Mucosa of gallbladder (tissue), 1 donor: ENCODE measurements around the gene ZNF521. TPM values are rescaled to one million over a fixed set of nuclear protein-coding genes. Genes with fewer than 3 reads are reported as not detected.
"Not testable (repeated sequence)": the region's sequence is repeated elsewhere in the genome, so short reads cannot be mapped to it uniquely, and the experiment has no call there.

Experiments
- DNase-seq: peaks from one replicate; pipeline ENCODE4 v3.0.0-alpha.2; 2020; ENCODE audit warnings: low spot score
- total RNA-seq: library from RNA; stranded (reverse); gene quantifications from one replicate; pipeline ENCODE4 v1.2.1, GENCODE V29; 2021
- donor health status: DM: no; HTN: no; CAD: no.

The ZNF521 gene
- total RNA-seq, 1 donor from 2014 or later = 14.6 TPM

DNA sequence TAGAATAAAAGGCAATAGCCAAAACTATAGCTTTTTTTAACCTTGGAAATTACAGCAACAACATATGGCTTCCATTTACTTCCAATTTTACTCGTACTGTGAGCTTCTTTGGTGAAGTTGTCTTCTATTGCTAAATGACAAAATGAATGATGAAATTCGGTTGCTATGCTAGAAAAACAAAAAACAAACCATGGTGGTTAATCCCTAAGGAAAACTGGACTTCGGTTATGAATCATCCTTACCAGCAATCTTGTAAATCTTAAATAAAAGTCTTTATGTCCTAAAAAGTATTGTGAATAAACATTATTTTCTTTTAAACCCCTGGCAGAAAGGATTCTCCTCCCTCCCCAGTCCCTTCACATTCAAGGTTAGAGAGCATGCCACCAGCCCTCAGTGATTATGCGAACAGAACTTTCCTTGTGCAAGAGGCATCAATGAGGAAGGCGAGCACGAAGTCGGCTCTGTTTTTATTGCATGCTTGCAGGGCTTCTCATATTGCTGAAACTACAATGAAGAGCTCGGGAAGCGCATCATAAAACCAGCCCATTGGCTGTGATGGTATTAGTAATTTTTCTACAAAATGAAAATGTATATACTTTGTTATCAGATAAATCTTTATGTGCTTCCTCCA, 62.9 kb downstream of the ZNF521 start:
- no peak for DNase-seq

DNA sequence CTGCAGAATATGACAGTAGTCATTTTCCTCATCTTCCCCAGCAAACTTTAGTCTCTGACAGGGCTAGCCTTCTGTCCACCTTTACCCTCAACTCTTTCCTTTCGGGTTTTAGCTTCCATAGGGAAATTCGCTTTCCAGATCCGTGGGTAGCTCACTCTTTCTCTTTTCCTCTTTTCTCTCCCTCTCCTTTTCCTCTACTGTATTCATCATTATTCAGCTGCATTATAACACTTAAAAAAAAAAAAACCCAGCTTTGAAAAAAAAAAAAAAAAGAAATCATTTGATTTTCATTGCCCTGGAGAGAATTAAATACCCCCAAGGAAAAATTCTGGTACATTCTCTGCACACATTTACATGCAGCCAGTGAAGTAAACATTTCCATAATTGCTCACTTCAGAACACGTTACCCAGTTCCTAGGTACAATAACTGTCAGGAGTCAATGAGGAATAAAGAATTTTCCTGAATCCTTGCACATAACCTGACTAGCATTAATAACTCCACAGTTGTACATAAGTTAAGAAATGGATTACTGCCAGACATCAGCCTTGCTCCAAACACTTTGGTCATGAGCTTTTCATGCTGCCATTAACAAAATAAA, 63.5 kb downstream of the ZNF521 start:
- DNase-seq = no peak

DNA sequence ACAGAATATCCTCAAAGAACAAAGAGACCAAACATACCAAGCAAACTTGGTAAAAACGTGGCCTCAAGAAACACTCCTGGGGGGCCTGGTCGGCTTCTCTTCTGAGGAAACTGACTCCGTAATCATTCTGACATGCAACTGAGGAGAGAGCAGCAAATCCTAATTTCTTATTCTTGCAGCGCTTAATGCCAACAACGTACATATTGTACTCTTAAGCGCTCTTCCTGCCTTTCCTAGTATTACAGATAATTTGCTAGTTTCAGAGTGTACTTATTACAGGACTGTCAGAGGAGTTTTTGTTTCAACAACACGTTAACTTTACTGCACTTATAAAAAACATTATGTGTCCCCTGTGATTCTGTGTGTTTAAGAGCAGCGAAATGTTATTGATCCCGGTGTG, 64.9 kb downstream of the ZNF521 start:
- no peak for DNase-seq

DNA sequence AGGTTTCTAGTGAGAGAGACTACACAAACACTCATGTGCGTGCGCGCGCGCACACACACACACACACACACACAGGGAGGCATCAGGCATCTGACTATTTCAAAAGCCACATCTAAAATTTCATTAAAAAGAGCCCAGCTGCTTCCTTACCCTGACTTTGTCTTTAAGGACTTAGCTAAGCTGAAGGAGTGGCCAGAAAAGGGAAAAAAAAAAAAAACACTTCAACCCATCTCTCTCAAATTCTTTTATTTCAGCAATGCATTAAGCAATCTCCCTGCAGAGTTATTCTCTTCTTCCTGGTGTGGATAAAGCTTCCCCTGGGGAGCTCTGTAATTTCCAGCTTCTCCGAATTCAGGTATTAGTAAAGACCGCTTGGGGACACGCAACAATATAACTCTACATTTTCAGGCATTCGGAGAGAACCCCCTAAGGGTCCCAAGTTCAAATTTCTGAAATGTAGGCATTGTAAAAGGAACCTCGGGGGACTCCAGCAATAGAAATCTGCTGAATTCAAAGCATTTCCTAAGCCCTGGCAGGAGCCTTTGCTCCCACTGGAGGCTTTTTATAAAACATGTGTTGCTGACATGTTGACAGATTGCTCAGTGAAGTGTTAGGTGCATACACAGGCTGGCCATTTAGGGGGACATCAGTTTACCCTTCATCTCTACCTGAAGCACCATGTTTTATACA, 67.0 kb downstream of the ZNF521 start:
- no peak for DNase-seq

DNA sequence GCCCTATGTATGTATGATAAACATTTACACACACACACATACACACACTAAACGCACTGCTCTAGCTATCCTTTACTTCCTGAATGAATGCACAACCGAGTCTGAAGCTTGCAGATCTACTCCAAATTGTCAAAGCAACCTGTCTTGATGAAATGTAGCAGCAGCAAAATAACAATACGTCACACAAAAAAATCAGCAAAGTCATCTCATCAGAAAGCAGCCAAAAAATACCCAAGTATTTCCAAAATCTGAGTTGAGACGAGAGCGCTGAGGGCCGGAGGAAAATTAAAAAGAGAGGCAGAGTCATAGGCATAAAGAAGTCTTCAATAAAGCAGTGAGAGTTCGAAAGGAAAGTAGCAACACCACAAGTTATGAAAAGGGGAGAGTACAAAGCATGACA, 67.7 kb downstream of the ZNF521 start:
- DNase-seq = no peak

DNA sequence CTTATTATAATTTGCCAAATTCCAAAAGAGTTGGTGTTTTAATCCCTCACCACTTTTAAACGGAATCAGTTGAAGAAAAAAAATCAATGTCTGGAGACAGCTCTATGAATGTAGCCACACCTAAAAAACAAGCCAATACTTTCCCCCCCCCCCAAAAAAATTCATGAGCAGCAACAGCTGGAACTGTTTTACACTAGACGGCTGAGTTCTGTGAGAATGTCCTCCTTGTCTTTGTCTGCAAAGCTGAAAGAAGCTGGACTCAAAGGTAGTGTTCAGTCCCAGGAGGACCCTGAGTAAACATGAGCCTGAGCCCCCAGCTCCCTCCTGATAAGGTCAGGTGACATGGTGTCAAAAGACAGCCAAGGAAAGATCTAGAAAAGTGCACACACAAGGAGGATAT, 68.2 kb downstream of the ZNF521 start:
- DNase-seq = no peak

DNA sequence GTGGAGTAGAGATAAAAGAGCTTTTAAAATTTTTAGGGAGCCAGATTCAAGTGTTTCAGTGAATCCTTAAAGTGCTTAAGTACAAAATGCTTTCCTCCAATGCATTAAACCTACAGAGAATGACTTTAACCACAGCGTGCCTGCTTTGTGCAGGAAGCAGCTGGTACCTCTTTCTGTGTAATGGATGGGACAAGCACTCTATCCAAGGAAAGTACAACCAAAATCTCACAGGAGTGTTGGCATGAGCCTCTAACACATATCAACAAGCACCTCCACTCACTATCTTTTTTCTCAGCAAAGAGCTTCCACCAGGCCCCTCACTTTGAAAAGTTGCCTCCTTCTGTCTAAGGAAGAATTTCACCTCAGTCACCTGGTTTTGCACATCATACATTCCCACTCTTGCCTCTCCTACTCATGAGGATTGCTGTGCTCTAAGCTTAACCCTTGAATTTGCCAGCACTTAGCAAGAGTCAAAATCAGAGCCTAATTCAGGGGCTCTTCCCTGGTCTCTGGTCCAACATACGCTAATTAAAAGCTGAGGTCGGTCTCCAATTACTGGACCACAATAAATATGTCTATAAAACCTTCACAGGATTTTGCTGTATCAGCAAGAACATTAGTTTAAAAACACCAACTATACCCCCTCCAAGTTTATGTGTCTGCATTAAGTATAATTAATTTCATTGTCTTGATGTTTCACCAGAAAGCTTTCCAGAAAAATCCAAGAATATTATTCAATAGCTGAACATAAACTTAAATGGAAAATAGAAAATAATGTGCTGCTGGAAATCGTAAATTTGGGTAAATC, 68.9 kb downstream of the ZNF521 start:
- no peak for DNase-seq

DNA sequence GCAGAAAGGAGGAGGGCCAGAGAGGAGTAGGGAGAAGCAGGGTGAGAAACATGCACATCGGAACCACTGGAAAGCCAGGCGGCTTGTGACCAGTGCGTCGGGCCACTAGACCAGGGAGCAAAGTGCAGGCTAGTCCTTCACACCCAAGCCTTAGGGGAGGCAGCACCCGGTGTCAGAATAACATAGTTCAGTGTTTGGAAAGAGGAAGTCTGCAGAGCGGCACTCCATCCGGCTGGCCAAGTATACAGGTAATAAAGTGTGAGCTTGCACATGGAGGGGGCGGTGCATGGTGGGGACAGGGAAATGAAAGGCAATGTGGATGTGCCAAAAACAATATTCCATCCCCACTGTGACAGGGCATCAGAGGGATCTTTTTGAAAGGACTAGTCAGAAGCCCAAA, 69.7 kb downstream of the ZNF521 start:
- peak; percentile 13 for DNase-seq

DNA sequence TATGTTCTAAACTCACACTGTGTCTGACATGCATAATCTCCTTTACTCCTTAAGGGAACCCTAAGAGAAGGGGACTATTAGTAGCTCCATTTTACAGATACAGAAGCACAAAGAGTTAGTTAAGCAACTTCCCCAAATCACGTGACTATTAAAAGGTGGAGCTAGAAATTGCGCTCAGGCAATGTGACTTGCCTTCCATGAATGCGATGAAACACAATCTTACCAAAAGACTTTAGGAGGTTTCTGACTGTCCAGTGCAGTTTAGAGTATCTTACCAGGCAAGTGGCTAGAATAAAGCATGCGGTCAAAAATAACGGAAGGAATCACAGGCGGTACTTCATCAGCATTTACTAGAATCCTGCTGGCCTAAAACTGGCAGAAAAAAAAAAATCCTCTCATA, 70.4 kb downstream of the ZNF521 start:
- DNase-seq = no peak

DNA sequence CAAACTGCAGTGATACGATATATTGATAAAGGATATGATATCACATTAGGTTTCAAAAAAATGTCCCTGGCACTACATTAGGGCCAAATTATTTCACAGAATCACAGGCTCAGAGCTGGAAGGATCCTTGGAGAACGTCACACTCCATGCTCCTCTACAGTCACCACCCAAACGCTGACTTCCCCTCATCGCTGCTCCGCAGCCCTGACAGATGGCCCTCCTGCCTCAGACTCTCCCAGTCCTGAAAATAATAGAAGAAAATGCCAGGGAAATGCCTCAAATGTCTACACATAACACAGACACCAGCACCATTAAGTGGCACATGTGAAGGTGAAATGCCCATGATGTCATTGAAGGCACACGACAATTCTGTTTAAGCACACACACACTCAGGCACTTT, 72.0 kb downstream of the ZNF521 start:
- no peak for DNase-seq

DNA sequence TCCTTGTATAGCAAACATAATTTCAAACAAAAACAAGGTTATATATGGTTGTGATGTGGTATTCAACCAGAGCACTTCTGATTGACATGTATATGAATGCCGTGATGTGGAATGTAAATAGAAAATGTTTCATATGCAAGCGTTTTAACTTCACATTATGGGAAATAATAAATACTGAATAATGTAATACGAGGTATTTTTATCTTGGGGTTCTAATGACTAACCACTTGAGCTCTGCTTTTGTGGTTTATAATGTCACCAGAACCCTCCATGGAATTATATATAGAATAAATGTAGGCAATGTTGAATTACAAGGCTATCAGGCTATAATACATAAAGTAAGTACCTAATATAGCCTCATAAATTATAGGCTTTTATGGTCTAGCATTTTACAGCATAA, 72.4 kb downstream of the ZNF521 start:
- no peak for DNase-seq

DNA sequence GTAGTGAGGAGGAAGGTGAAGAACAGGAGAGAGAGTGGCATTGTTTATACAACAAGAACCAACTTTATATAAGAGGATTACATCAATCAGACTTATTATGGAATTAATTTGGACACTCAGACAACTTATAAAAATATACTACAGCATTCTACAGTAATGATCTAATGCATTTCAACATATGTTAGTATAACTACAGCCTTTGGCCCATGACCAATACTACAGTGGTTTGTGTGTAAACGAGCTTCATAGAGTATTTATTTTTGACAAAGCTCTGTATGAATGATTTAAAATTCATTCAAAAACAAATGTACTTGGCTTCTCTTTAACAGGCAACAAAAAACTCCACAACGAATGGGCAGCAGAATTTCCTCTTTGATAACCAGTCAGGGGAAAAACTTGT, 72.8 kb downstream of the ZNF521 start:
- DNase-seq = no peak

DNA sequence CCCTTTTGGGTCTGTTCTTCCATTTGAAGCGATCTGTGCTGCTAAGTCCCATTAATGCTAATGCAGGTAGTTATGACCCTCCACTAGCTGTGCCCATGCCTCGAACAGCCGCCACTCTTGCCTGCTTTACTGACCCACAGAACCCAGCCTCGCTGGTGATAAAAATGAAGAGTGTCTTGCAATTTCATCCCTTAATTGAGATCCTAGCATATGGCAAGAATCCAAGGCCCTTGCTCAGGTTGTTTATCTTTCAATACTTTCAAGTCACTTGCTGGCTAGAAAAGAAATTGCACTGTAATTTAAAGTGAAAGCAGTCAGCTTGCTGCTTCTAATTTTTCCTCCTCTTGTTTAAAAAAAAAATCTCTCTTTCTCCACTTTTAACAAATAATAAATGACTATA, 73.6 kb downstream of the ZNF521 start:
- no peak for DNase-seq

DNA sequence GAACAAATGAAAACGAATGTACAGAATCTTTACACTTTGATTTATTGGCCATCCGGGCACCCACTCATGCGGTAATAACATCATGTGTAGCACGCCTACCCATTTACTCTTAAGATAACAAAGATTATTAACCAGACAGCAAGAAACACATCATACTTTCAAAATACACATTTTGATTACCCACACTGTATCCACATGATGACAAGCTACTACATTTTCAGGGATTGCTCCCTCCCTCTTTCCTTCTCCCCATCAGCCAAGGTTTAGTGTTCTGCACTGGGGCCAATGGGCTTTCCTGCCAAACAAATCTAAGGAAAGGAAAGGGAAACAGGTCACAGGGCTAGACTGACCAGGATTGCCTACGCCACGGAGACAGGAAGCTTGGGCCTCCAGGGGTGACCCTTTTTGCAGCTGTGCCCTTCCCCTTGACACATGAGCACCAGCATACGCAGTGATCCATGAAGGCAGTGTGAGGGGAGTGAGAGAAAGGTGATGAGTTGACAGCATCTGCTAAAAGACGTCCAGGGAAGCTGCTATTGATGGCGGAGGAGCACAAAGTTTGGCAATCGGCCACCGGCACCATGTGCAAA, 76.5 kb downstream of the ZNF521 start:
- no peak for DNase-seq

DNA sequence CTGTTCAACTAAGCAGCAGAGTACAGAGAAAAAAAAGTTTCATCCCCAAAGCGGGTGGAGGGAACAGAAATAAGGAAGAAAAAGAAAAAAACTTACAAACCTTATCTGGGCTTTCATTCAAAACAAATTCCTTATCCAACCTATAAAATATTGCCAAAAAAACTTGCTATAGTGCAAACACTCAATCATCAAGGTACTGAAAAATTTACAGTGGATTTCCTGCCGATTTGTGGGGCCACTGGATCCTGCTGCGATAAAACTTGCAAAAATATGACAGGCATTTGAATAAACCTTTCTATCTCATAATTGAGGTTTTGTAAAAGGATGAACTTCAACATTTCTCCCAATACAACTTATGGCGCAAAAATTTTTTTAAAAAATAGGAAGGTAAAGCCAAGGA, 77.0 kb downstream of the ZNF521 start:
- DNase-seq = no peak

DNA sequence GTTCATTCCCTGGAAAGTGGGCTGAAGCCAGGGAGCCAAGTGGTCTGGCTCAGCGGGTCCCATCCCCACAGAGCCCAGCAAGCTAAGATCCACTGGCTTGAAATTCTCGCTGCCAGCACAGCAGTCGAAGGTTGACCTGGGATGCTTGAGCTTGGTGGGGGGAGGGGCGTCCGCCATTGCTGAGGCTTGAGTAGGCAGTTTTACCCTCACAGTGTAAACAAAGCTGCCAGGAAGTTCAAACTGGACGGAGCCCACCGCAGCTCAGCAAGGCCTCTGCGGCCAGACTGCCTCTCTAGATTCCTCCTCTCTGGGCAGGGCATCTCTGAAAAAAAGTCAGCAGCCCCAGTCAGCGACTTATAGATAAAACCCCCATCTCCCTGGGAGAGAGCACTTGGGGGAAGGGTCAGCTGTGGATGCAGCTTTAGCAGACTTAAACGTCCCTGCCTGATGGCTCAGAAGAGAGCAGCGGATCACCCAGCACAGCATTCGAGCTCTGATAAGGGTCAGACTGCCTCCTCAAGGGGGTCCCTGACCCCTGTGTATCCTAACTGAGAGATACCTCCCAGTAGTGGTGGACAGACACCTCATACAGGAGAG, 84.9 kb downstream of the ZNF521 start:
- not testable (repeated sequence) for DNase-seq

DNA sequence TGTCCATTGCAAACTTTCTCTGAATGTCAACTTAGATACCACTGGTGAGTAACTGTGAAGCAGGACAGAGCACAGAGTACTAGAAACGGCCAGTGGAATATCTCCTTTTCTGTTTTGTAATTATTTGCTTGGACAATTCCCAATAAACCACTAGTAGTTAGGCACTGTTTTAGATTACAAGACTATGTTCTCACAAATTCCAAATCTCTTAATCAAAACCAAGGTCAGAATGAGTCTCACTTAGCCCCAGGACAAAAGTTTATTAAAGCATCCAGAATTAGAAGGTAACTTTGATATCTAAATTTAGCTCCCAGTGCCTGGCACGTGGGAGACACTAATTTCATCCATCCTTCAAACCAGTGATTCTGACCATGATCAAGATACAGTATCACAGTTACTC, 89.0 kb downstream of the ZNF521 start:
- no peak for DNase-seq

DNA sequence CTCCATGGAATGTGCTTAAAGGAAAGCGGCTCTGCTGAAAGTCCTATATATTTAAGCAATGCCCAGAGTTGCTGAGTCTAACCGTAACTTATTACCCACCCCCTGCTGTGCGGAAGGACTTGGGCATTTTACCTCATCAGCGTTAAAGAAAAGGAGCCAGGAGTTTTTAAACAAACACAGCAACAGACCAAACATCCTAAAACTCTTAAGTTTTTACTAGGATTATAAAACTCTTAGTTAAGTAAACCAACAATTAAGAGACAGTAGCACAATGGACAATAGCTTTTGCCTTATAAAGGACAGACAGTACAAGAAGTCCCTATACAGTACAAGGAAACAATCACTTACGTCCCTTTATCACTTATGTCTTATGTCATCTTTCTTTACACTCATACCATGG, 90.2 kb downstream of the ZNF521 start:
- no peak for DNase-seq

DNA sequence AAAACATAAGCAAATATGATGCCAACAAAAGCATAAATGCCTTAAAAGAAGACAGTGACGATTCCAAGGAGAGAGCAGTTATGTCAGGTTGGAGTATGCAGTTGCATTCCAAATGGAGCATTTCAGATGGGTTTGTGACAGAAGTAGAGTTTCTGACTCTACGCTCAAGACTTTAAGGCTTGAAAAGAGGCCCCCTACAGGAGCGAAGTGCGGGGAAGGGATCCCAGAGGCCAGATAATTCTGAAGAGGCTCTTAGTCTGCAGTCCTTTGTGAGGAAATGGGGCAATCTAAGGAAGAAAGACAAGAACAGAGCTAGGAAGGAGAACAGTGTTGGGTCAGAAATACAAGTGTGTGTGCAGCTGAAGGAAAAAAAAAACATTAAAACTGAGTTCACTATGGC, 95.5 kb downstream of the ZNF521 start:
- no peak for DNase-seq

DNA sequence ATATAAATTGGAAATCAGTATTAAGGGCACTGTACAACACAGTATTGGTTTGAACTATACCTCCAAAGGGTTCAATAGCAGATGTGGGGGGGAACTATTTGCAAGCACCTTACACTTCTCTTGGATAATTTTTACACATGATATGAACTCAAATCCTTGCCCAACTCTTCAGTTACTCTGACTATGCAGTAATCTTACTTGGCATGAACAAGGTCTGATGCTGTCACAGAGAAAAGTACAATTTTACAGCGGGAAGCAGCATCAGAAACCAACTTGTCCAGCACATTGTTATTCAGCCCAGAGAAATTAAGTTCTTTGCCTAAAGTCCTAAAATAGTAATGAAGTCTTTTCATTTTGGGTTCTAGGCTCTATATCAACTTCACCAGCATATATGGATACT, 98.2 kb downstream of the ZNF521 start:
- DNase-seq = no peak

DNA sequence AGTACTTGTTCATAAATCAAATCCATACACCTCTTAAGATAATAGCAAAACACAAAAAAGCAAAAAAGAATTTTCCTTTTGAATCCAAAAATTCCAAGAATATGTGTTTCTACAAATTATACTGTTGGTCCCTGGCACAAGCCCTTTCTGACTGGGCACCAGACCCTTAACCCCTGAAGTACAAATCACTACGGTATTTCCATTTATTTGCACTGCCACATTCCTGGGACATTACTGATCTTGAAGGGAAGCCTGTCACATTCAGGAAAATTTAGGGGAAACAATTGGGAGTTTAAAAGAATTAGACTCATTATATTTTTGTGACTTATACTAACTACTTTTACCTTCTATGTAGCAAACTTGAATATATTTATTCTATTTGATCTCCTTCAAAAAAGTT, 98.8 kb downstream of the ZNF521 start:
- DNase-seq = no peak

DNA sequence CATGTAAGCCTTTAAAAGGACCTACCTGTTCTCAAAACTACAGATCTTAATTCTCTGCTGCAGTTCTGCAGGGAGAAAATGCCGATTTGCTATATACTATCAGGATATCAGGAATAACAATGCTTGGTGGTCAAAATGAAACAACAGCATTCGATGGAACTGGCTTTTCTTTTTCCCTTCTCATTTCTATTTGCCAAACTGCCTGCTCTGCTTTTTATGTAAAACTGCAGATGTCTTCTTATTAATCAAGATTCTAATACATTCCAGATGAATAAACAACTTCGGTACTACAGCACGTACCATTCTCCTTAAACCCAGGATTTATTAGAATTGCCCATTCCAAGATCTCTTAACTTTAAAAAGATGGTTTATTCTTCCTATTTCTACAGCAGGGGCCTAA, 100.9 kb downstream of the ZNF521 start:
- DNase-seq = no peak
